Keratinocyte (primary cell): ENCODE measurements around the gene HIGD1C. TPM values are rescaled to one million over a fixed set of nuclear protein-coding genes. Genes with fewer than 3 reads are reported as not detected.

Experiments used
- DNase-seq: peaks from one replicate; pipeline ENCODE4 v3.0.0-alpha.2; 2011; ENCODE audit warnings: low read depth, missing footprints, low spot score
- FAIRE-seq: peaks from 2 replicates; lab custom pipeline; 2011; peaks lifted over from hg19 to GRCh38; lab: Jason Lieb, UNC
- H2AFZ ChIP-seq: 2 replicates; pipeline ENCODE4 v1.6.0; 2012; ENCODE audit warnings: low read length, control low read depth, inconsistent platforms; ENCODE audit not compliant: control insufficient read depth
- H3K27ac ChIP-seq: 2 replicates; pipeline ENCODE4 v1.5.1; 2011; ENCODE audit warnings: low read length; ENCODE audit not compliant: control insufficient read depth, insufficient read depth
- H3K27me3 ChIP-seq: 3 replicates; pipeline ENCODE4 v1.6.0; 2011; ENCODE audit warnings: low read length; ENCODE audit not compliant: control insufficient read depth, insufficient read depth; ENCODE audit errors: extremely low read depth
- H3K36me3 ChIP-seq, 2 experiments: 2 replicates in 1 of 2; 3 replicates in 1 of 2; pipeline ENCODE4 v1.5.1; 2011; ENCODE audit warnings: low read length in 2 of 2, mild to moderate bottlenecking in 1 of 2; ENCODE audit not compliant: control insufficient read depth in 2 of 2, insufficient read depth in 2 of 2; ENCODE audit errors: extremely low read depth in 1 of 2
- H3K4me1 ChIP-seq: 3 replicates; pipeline ENCODE4 v1.5.1; 2011; ENCODE audit warnings: low read length; ENCODE audit not compliant: control insufficient read depth, insufficient read depth; ENCODE audit errors: extremely low read depth
- H3K4me2 ChIP-seq: 3 replicates; pipeline ENCODE4 v1.6.0; 2011; ENCODE audit warnings: low read depth, low read length; ENCODE audit not compliant: control insufficient read depth, insufficient read depth; ENCODE audit errors: extremely low read depth
- H3K4me3 ChIP-seq, 3 experiments: fragments of 200-600 bp in 1 of 3; sonication (generic) in 1 of 3; 2 replicates in 2 of 3; 3 replicates in 1 of 3; pipeline ENCODE4 v1.5.1; 2011 to 2016; ENCODE audit warnings: low read length in 3 of 3, mild to moderate bottlenecking in 3 of 3, control low read depth in 2 of 3, inconsistent platforms in 1 of 3, low read depth in 1 of 3, mixed read lengths in 1 of 3, mixed run types in 1 of 3, moderate library complexity in 1 of 3; ENCODE audit not compliant: control insufficient read depth in 2 of 3, insufficient read depth in 2 of 3; ENCODE audit errors: extremely low read depth in 1 of 3
- H3K79me2 ChIP-seq: 2 replicates; pipeline ENCODE4 v1.6.0; 2012; ENCODE audit warnings: low read length; ENCODE audit not compliant: control insufficient read depth, insufficient read depth
- H3K9ac ChIP-seq: 3 replicates; pipeline ENCODE4 v1.6.0; 2011; ENCODE audit warnings: low read length; ENCODE audit not compliant: control insufficient read depth, insufficient read depth; ENCODE audit errors: extremely low read depth
- H3K9me1 ChIP-seq: 3 replicates; pipeline ENCODE4 v1.6.0; 2011; ENCODE audit warnings: low read length; ENCODE audit not compliant: control insufficient read depth, insufficient read depth; ENCODE audit errors: extremely low read depth
- H3K9me3 ChIP-seq: 2 replicates; pipeline ENCODE4 v1.5.1; 2012; ENCODE audit warnings: low read depth, low read length; ENCODE audit not compliant: control insufficient read depth
- H4K20me1 ChIP-seq: 3 replicates; pipeline ENCODE4 v1.6.0; 2011; ENCODE audit warnings: low read length; ENCODE audit not compliant: control insufficient read depth, insufficient read depth; ENCODE audit errors: extremely low read depth
- CTCF ChIP-seq, 3 experiments: IDR thresholded peaks in 1 of 3; conservative IDR thresholded peaks in 1 of 3; optimal IDR thresholded peaks in 1 of 3; 2 replicates in 2 of 3; 3 replicates in 1 of 3; pipeline versions ENCODE3 to v1.5.1; 2011; ENCODE audit warnings: low read length in 3 of 3, mild to moderate bottlenecking in 3 of 3, moderate library complexity in 2 of 3, control low read depth in 1 of 3, inconsistent platforms in 1 of 3; ENCODE audit not compliant: insufficient read depth in 2 of 3; ENCODE audit errors: extremely low read depth in 1 of 3
- EZH2 ChIP-seq: IDR thresholded peaks from one replicate; pipeline ENCODE4 v1.6.1; 2012; ENCODE audit warnings: inconsistent platforms, mild to moderate bottlenecking, low read length, moderate library complexity
- dilution Hi-C: fragments of 300-500 bp; cut with MboI; formaldehyde crosslinking; loops from one replicate; pipeline ENCODE4 v1.7.0; 2020; ENCODE audit warnings: low sequenced_read_pairs; ENCODE audit not compliant: extremely low pct_ligation_motif_present
- polyA plus RNA-seq, 5 experiments: library from polyadenylated mRNA; depleted of rRNA in 3 of 5; stranded (reverse) in 3 of 5; stranded (forward) in 1 of 5; unstranded in 1 of 5; fragments of >200 nt; gene quantifications; 1 replicate in 1 of 5; 2 replicates in 3 of 5; 3 replicates in 1 of 5; pipeline versions ENCODE4 v1.2.1 to v1.2.3, GENCODE V29; 2011 to 2012; ENCODE audit warnings: missing spikeins in 2 of 5, low read depth in 1 of 5, low replicate concordance in 1 of 5
- small RNA-seq, 3 experiments: library from RNA; depleted of rRNA; stranded (forward); fragments of <200 nt; gene quantifications; one replicate each; pipeline ENCODE3, GENCODE V24; 2012; ENCODE audit warnings: low read depth in 3 of 3, low replicate concordance in 1 of 3; ENCODE audit not compliant: insufficient read length in 3 of 3

HIGD1C gene
- polyA plus RNA-seq, 1 donor (not counting 4 experiments of a cell fraction or from before 2014, with no cell fraction given), result not detected

- Histone ChIP-seq H2AFZ (no peak overlapping the region), H3K36me3 (no peaks in the 10 kb centered on the region), H3K4me2 (no peak overlapping the region), H3K79me2 (peaks cover 65% of the 10 kb centered on the region), H3K27ac (no peak overlapping the region), H3K9ac (no peak overlapping the region), H3K4me1 (peaks cover 7% of the 10 kb centered on the region), H3K9me1 (no peaks in the 10 kb centered on the region), H3K27me3 (no peaks in the 10 kb centered on the region), H3K4me3 (no peak overlapping the region), H4K20me1 (no peaks in the 10 kb centered on the region), H3K9me3 (no peaks in the 10 kb centered on the region)
- TF ChIP-seq EZH2, result no peak
- no peak for TF ChIP-seq CTCF (optimal IDR thresholded peaks at IDR 0.05 in 1 of 3, IDR thresholded peaks at IDR 0.05 in 1 of 3, conservative IDR thresholded peaks at IDR 0.05 in 1 of 3; ENCODE audit: extremely low read depth in 1 of 3, insufficient read depth in 2 of 3, low read length in 3 of 3)
- FAIRE-seq (no peak), DNase-seq (no peak)
- dilution Hi-C loops, result no loop called here
Observed at GRCh38 chr12:51019927-51020326, 67.6 kb downstream of the HIGD1C start.

Small RNA genes lying within 50 kb of the gene (small RNA-seq; reads per million reads assigned to genes)
- 0 reads per million in 3 experiments for gene AC008121.1
- gene RF00019, result 0 reads per million in 3 experiments
- gene RNU6-87P, result 0 reads per million in 3 experiments

Other genes with a start within 250 kb of the HIGD1C start
- gene ATF1, start 188.4 kb upstream of the HIGD1C start, polyA plus RNA-seq, result 37.3 to 44.1 TPM (median 37.4 TPM) in 3 replicates
- gene TMPRSS12, start 109.6 kb upstream of the HIGD1C start, polyA plus RNA-seq, result not detected in 3 replicates
- 26.7 to 38.9 TPM (median 37.5 TPM) in 3 replicates for gene SLC11A2, start 73.8 kb downstream of the HIGD1C start, polyA plus RNA-seq
- gene LETMD1, start 95.8 kb downstream of the HIGD1C start, polyA plus RNA-seq, result 36.1 to 51.1 TPM (median 50.6 TPM) in 3 replicates
- gene CSRNP2, start 131.1 kb downstream of the HIGD1C start, polyA plus RNA-seq, result 17.5 to 19.2 TPM (median 18.4 TPM) in 3 replicates
- 17.0 to 28.7 TPM (median 27.2 TPM) in 3 replicates for gene TFCP2, start 220.6 kb downstream of the HIGD1C start, polyA plus RNA-seq